ENCODE measurements around the gene USP20. TPM values are rescaled to one million over a fixed set of nuclear protein-coding genes. Genes with fewer than 3 reads are reported as not detected.

The USP20 gene
- total RNA-seq, 2 donors from 2014 or later: 14.5 to 23.4 TPM

- H3K4me3 ChIP-seq: no peak overlapping the region
- TF ChIP-seq CTCF (IDR thresholded peaks at IDR 0.05): no peak
- no peak overlapping the region for H3K27ac ChIP-seq
- intact Hi-C loops (cut with DNase I): no loop called here
- H3K36me3 ChIP-seq (replicated peaks in 1 of 2; ENCODE audit: insufficient read depth in 1 of 2, low read depth in 2 of 2): no peaks in the 10 kb centered on the region
- 83 to 90% methylated on average over 4 of the region's 4 CpGs for WGBS, 2 donors
- ATAC-seq (no peak), DNase-seq (no peak)
- H3K9me3 ChIP-seq: no peaks in the 10 kb centered on the region
- H3K4me1 ChIP-seq: peaks cover under 1% of the 10 kb centered on the region
- no peaks in the 10 kb centered on the region for H3K27me3 ChIP-seq
Observed at GRCh38 chr9:129891569-129891968, 56.3 kb downstream of the USP20 start.

- Histone ChIP-seq H3K4me3 (no peak overlapping the region), H3K36me3 (replicated peaks in 1 of 2; ENCODE audit: insufficient read depth in 1 of 2, low read depth in 2 of 2) (no peaks in the 10 kb centered on the region), H3K27me3 (no peaks in the 10 kb centered on the region), H3K27ac (no peak overlapping the region), H3K9me3 (no peaks in the 10 kb centered on the region), H3K4me1 (no peaks in the 10 kb centered on the region)
- DNase-seq (no peak), ATAC-seq (no peak)
- intact Hi-C loops (cut with DNase I): no loop called here
- TF ChIP-seq POLR2A (IDR thresholded peaks at IDR 0.05) (no peak), CTCF (IDR thresholded peaks at IDR 0.05) (no peak)
- WGBS, 2 donors: 81 to 86% methylated on average over 9 of the region's 9 CpGs
Observed at GRCh38 chr9:129894120-129894823, 59.0 kb downstream of the USP20 start.

GRCh38 chr9:129895376-129896268, 60.4 kb downstream of the USP20 start:
- no peaks in the 10 kb centered on the region for H3K27me3 ChIP-seq
- no peaks in the 10 kb centered on the region for H3K9me3 ChIP-seq
- 90 to 92% methylated on average over 17 of the region's 17 CpGs for WGBS, 2 donors
- H3K4me1 ChIP-seq: no peaks in the 10 kb centered on the region
- H3K4me3 ChIP-seq: no peak overlapping the region
- ATAC-seq (no peak), DNase-seq (no peak)
- H3K36me3 ChIP-seq (replicated peaks in 1 of 2; ENCODE audit: insufficient read depth in 1 of 2, low read depth in 2 of 2): no peaks in the 10 kb centered on the region
- intact Hi-C loops (cut with DNase I): no loop called here
- H3K27ac ChIP-seq: no peak overlapping the region
- TF ChIP-seq POLR2A (IDR thresholded peaks at IDR 0.05): no peak
- TF ChIP-seq CTCF (IDR thresholded peaks at IDR 0.05): no peak

- Histone ChIP-seq H3K4me3 (no peak overlapping the region), H3K27me3 (no peaks in the 10 kb centered on the region), H3K9me3 (no peaks in the 10 kb centered on the region), H3K4me1 (no peaks in the 10 kb centered on the region), H3K27ac (no peak overlapping the region), H3K36me3 (replicated peaks in 1 of 2; ENCODE audit: insufficient read depth in 1 of 2, low read depth in 2 of 2) (no peaks in the 10 kb centered on the region)
- intact Hi-C loops (cut with DNase I): no loop called here
- ATAC-seq (no peak), DNase-seq (no peak)
- 92 to 94% methylated on average over 6 of the region's 6 CpGs for WGBS, 2 donors
- TF ChIP-seq CTCF (IDR thresholded peaks at IDR 0.05) (no peak), POLR2A (IDR thresholded peaks at IDR 0.05) (no peak)
Observed at GRCh38 chr9:129897263-129897662, 62.0 kb downstream of the USP20 start.
